Erythroblast (primary cell): ENCODE results near the gene UGT1A10.
A peak's percentile ranks its signal among the peaks of the same experiment; 100 is the strongest.

Experiments used
- GATA1 ChIP-seq: IDR thresholded peaks from 2 replicates; pipeline ENCODE4 v1.6.1; 2011; ENCODE audit warnings: low read depth, mild to moderate bottlenecking, control low read depth, low read length, moderate library complexity
- POLR2A ChIP-seq: IDR thresholded peaks from 2 replicates; pipeline ENCODE4 v1.6.1; 2011; ENCODE audit warnings: mild to moderate bottlenecking, low read length

DNA sequence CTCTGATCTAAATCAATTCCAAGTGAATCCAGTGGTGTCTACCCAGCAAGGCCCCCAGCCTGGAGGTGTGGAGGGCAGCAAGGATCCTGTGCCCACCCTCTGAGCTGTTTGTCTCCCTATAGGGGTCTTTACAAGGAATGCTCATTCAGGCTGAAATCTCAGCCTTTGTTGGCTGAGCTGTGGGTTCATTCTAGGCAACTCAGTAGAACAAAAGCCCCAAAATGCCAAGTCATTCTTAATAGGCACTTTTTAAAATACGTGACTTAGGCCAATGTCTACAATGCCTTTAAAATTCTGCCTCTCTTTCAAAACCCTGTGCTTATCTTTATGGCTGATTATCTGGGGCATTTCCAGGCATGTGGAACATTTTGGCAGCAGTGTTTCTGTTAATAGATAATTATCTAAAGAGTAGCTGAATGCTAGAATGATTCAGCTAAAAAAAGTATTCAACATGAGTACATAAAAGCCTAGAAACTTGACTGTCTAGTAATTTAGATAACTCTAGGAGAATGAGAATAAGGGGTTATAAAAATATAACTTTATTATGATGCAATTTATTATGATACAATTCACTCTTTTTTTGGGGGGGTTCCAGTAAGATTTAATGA is 63.9 kb downstream of the UGT1A10 start:
- no peak for TF ChIP-seq POLR2A
- peak; percentile 54 for TF ChIP-seq GATA1
